ENCODE results near the gene PPP1R1B.

PPP1R1B gene

DNA sequence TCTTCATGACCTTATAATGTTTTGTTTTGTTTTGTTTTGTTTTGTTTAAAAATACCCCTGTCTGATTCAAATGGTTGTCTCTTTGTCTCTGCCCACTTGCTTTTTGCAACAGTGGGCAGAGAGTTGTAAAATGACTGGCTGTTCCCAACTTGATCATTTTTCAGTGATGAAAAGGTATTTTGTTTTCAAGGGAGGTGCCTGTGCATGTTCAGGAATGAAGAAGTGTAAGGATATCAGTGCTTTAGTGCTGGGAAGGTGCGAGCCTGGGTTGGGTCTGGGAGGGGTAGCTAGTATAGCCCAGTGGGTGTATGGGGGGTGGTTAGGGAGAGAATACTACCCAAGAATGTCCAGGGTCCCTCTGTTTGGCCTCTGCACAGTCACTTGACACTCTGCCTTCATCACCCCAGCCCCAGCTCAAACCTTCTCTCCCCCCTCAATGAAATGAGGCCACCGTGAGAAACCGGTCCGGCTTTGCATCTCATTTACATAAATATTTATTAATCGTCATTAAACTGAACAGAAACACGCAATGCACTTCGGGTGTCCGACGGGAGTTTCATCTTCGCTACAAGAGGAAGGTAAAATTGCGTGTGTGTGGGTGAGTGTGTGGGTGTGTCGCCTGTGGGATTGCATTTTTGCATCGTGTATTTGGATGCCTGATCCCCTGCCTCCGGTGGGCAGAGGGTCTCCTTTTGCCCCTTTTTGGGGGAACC, 23.3 kb upstream of the PPP1R1B start:
- Histone ChIP-seq H3K27me3 (ENCODE audit: low read length) (no peaks in the 10 kb centered on the region), H3K36me3 (ENCODE audit: low read length) (no peaks in the 10 kb centered on the region), H3F3A (ENCODE audit: insufficient read depth) (no peaks in the 10 kb centered on the region), H3K9me3 (ENCODE audit: insufficient read depth, low read length) (no peaks in the 10 kb centered on the region), H2AFZ (ENCODE audit: low read depth, low read length, severe bottlenecking) (no peak overlapping the region), H3K79me2 (ENCODE audit: insufficient read depth, low read length) (no peaks in the 10 kb centered on the region), H3K27ac (ENCODE audit: low read depth, low read length) (no peak overlapping the region), H3K9ac (ENCODE audit: low read length) (no peak overlapping the region), H4K20me1 (ENCODE audit: low read depth, low read length) (no peaks in the 10 kb centered on the region), H3K4me2 (ENCODE audit: low read depth, low read length, poor library complexity, severe bottlenecking) (no peak overlapping the region), H3K4me3 (ENCODE audit: insufficient read depth, low read length, poor library complexity, severe bottlenecking) (no peak overlapping the region), H3K9me2 (replicated peaks; ENCODE audit: insufficient read depth, low read length) (no peaks in the 10 kb centered on the region)
- TF ChIP-seq, protein P1, sequence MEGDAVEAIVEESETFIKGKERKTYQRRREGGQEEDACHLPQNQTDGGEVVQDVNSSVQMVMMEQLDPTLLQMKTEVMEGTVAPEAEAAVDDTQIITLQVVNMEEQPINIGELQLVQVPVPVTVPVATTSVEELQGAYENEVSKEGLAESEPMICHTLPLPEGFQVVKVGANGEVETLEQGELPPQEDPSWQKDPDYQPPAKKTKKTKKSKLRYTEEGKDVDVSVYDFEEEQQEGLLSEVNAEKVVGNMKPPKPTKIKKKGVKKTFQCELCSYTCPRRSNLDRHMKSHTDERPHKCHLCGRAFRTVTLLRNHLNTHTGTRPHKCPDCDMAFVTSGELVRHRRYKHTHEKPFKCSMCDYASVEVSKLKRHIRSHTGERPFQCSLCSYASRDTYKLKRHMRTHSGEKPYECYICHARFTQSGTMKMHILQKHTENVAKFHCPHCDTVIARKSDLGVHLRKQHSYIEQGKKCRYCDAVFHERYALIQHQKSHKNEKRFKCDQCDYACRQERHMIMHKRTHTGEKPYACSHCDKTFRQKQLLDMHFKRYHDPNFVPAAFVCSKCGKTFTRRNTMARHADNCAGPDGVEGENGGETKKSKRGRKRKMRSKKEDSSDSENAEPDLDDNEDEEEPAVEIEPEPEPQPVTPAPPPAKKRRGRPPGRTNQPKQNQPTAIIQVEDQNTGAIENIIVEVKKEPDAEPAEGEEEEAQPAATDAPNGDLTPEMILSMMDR (IDR thresholded peaks at IDR 0.05; ENCODE audit: insufficient read depth, low read length, poor library complexity, severe bottlenecking) = no peak
- TF ChIP-seq EZH2phosphoT487 (conservative IDR thresholded peaks at IDR 0.05; ENCODE audit: low read length) = no peak

DNA sequence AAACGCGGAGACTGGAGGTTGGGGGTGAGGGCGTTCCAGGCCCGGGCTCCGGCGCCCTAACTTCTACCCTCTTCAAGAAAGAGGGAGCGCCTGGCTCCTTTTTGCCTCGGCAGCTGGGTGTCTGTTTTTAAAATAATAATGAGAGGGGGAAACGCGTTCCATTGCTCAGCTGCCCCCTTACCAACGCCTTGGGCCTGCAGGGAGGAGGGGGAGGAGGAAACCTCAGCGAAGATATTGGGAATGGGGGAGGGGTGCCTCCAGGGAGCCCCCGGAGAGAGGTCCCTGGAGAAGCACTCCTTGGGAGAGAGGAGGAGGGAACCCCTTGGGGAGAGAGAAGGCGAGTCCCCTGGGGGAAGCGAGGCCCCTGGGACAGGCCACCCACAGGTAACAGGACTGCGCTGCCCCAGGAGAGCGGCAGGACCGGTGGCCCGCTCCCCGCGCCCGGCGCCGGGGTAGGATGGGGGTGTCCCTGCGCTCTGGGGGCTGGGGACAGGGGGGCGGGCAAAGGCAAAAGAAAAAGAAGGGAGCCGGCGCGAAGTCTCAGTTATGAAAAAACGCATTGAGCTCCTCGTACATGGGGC, 21.8 kb upstream of the PPP1R1B start:
- no peaks in the 10 kb centered on the region for H3F3A ChIP-seq (ENCODE audit: insufficient read depth)
- TF ChIP-seq EZH2phosphoT487 (conservative IDR thresholded peaks at IDR 0.05; ENCODE audit: low read length) = no peak
- TF ChIP-seq, protein P1 (IDR thresholded peaks at IDR 0.05; ENCODE audit: insufficient read depth, low read length, poor library complexity, severe bottlenecking) = no peak
- no peaks in the 10 kb centered on the region for H3K27me3 ChIP-seq (ENCODE audit: low read length)
- no peaks in the 10 kb centered on the region for H4K20me1 ChIP-seq (ENCODE audit: low read depth, low read length)
- H2AFZ ChIP-seq (ENCODE audit: low read depth, low read length, severe bottlenecking) = no peak overlapping the region
- no peaks in the 10 kb centered on the region for H3K79me2 ChIP-seq (ENCODE audit: insufficient read depth, low read length)
- no peaks in the 10 kb centered on the region for H3K9me3 ChIP-seq (ENCODE audit: insufficient read depth, low read length)
- no peak overlapping the region for H3K27ac ChIP-seq (ENCODE audit: low read depth, low read length)
- no peak overlapping the region for H3K4me2 ChIP-seq (ENCODE audit: low read depth, low read length, poor library complexity, severe bottlenecking)
- H3K36me3 ChIP-seq (ENCODE audit: low read length) = no peaks in the 10 kb centered on the region
- H3K9me2 ChIP-seq (replicated peaks; ENCODE audit: insufficient read depth, low read length) = no peaks in the 10 kb centered on the region
- H3K9ac ChIP-seq (ENCODE audit: low read length) = no peak overlapping the region
- no peak overlapping the region for H3K4me3 ChIP-seq (ENCODE audit: insufficient read depth, low read length, poor library complexity, severe bottlenecking)

DNA sequence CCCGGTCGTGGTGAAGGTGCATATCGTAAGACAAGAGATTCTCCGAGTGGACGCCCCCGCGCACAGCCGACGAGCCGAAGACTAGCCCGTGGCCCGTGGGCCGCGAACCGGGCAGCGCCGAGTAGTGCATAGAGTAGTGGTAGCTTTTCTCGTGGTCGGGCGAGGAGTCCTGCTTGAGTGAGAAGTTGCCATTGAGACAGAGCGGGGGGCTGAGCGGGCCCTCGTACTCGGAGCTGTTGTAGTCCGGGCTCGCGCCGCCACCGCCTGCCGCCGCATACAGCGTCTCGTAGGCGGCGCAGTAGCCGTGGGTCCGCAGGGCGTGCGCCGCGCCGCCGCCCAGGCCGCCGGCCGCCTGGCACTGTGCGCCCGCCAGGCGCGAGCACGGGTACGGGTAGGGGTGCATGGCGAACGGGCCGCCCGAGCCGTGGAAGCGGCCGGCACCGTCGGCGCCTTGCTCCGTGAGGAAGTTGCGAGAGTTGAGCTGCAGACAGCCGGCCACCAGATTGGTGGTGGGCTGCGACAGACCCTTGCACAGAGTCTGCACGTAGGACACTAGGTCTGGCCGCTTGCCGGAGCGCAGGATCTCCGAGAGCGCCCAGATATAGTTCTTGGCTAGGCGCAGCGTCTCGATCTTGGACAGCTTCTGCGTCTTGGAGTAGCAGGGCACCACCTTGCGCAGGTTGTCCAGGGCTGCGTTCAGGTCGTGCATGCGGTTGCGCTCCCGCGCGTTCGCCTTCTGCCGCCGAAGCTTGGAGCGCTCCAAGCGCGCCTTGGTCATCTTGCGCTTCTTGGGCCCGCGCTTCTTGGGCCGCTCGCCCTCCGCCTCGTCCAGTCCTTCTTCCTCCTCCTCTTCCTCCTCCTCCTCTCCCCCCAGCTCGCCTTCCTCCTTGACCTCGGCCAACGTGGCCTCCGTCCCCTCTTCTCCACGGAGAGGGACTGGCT, 21.0 kb upstream of the PPP1R1B start:
- Histone ChIP-seq H3K79me2 (ENCODE audit: insufficient read depth, low read length) (no peaks in the 10 kb centered on the region), H3K4me3 (ENCODE audit: insufficient read depth, low read length, poor library complexity, severe bottlenecking) (no peak overlapping the region), H3K27ac (ENCODE audit: low read depth, low read length) (no peak overlapping the region), H3K9me2 (replicated peaks; ENCODE audit: insufficient read depth, low read length) (no peaks in the 10 kb centered on the region), H4K20me1 (ENCODE audit: low read depth, low read length) (no peaks in the 10 kb centered on the region), H3K4me2 (ENCODE audit: low read depth, low read length, poor library complexity, severe bottlenecking) (no peak overlapping the region), H3K36me3 (ENCODE audit: low read length) (no peaks in the 10 kb centered on the region), H3K9me3 (ENCODE audit: insufficient read depth, low read length) (no peaks in the 10 kb centered on the region), H2AFZ (ENCODE audit: low read depth, low read length, severe bottlenecking) (no peak overlapping the region), H3F3A (ENCODE audit: insufficient read depth) (no peaks in the 10 kb centered on the region), H3K27me3 (ENCODE audit: low read length) (no peaks in the 10 kb centered on the region), H3K9ac (ENCODE audit: low read length) (no peak overlapping the region)
- peak; percentile 61; the same call in 1 of the 2 replicates for TF ChIP-seq EZH2phosphoT487 (conservative IDR thresholded peaks at IDR 0.05; ENCODE audit: low read length)
- TF ChIP-seq, protein P1 (IDR thresholded peaks at IDR 0.05; ENCODE audit: insufficient read depth, low read length, poor library complexity, severe bottlenecking) = no peak
